LNCaP clone FGC (cell line): ENCODE results near the gene ABCC6.

Experiments
- DNase-seq: peaks from one replicate; pipeline ENCODE4 v3.0.0-alpha.2; 2011; ENCODE audit warnings: low read depth
- H3K4me3 ChIP-seq: 2 replicates; pipeline ENCODE4 v1.5.1; 2011; ENCODE audit warnings: mild to moderate bottlenecking, low read depth, low read length, control low read depth
- TF ChIP-seq, protein P1 (sequence below): IDR thresholded peaks from 2 replicates; pipeline ENCODE4 v1.5.1; 2012; ENCODE audit warnings: mild to moderate bottlenecking; ENCODE audit not compliant: control insufficient read depth, insufficient read depth; ENCODE audit errors: extremely low read depth

ABCC6 gene

DNA sequence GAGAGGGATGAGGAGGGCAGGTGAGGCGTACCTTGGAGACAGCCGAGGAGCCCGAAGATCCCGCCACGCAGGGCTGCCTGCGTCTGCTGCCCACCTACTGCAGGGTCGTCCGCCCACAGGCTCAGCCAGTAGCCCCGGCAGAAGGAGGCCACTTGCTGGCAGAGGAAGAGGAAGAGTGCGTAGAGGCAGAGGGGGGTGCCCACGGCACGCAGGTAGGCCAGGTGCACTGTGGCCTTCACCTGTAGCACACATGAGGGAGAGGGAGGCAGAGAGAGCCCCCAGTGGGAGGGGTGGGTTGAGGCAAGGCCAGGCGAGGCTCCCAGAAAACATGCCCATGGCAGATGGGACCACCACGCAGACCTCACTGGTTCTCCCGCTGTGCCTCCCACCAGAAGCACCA, 53.7 kb downstream of the ABCC6 start:
- H3K4me3 ChIP-seq = no peak overlapping the region
- TF ChIP-seq, protein P1, sequence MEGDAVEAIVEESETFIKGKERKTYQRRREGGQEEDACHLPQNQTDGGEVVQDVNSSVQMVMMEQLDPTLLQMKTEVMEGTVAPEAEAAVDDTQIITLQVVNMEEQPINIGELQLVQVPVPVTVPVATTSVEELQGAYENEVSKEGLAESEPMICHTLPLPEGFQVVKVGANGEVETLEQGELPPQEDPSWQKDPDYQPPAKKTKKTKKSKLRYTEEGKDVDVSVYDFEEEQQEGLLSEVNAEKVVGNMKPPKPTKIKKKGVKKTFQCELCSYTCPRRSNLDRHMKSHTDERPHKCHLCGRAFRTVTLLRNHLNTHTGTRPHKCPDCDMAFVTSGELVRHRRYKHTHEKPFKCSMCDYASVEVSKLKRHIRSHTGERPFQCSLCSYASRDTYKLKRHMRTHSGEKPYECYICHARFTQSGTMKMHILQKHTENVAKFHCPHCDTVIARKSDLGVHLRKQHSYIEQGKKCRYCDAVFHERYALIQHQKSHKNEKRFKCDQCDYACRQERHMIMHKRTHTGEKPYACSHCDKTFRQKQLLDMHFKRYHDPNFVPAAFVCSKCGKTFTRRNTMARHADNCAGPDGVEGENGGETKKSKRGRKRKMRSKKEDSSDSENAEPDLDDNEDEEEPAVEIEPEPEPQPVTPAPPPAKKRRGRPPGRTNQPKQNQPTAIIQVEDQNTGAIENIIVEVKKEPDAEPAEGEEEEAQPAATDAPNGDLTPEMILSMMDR = no peak
- no peak for DNase-seq

DNA sequence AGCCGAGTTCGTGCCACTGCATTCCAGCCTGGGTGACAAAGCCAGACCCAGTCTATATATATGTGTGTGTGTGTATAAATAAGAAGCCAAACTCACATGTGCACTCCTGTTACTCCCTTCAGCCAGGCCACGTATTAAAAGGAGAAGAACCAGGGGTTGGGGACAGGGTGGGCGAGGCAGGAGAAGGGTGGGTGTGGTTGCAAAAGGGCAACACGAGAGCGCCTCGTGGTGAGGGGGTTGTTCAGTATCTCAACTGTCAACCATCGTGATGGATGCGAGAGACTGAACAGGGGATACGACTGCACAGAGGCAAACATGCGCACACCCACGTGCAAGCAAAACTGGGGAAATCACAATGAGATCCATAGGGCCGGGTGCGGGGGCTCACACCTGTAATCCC, 54.9 kb downstream of the ABCC6 start:
- no peak for DNase-seq
- TF ChIP-seq, protein P1 = no peak
- no peak overlapping the region for H3K4me3 ChIP-seq

DNA sequence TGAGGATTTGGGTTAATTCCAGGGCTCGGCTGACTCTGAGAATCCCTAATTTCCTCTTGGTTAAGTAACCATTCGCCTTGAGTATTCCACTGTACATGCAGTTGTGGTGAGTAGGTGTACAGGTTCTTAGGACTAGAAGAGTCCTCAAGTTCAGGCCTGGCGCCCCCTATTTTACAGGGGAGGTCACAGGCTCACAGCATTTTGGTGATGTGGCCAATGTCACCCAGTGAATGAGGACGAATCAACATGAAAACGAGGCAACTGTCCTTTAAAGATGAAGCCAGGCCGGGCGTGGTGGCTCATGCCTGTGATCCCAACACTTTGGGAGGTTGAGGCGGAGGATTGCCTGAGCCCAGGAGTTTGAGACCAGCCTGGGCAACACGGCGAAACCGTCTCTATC, 55.4 kb downstream of the ABCC6 start:
- DNase-seq = no peak
- TF ChIP-seq, protein P1 = no peak
- H3K4me3 ChIP-seq = no peak overlapping the region

DNA sequence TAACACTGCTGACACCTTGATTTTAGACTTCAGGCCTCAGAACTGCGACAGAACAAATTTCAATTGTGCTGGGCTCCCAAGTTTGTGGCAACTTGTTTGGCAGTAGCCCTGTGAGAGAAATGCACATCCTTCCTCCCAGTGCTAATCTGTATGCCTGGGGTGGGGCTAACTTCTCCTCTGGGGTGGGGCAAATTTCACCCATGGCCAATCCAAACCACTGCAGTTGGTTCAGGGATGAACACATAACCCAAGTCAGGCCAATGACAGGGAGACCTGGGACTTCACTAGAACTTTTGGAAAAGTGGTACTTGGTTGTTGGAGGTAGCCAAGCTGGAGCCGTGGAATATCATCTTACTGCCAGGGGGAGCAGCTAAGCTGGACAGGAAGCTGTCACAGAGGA, 56.3 kb downstream of the ABCC6 start:
- no peak overlapping the region for H3K4me3 ChIP-seq
- DNase-seq = no peak
- TF ChIP-seq, protein P1 = no peak

DNA sequence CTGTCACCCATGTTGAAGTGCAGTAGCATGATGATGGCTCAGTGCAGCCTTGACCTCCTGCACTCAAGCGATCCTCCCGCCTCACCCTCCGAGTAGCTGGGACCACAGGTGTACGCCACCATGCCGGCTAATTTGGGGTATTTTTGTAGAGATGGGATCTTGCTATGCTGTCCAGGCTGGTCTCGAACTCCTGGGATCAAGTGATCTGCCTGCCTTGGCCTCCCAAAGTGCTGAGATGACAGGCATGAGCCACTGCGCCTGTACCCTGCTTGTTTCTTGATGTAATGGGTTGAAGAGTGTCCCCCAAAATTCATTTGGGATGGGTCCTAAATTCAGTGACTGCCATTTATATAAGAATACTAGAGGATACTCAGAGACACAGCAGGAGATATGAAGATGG, 57.2 kb downstream of the ABCC6 start:
- TF ChIP-seq, protein P1 = no peak
- H3K4me3 ChIP-seq = no peak overlapping the region
- no peak for DNase-seq

DNA sequence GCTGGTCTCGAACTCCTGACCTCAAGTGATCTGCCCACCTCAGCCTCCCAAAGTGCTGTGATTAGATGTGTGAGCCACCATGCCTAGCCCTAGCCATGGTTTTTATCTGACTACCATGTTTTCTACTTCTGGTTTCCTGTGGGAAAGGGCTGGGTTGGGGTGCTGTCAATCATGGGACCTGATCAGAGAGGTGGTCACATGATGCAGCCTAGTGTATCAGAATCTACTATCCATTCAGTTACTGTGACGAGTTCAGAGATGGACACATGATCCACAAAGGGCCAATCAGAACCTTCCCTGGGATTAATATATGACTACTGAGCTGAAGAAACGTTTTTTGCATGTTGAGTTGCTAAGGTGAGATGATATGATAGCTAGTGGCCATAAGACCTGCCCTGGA, 59.1 kb downstream of the ABCC6 start:
- H3K4me3 ChIP-seq = no peak overlapping the region
- TF ChIP-seq, protein P1 = no peak
- DNase-seq = no peak

DNA sequence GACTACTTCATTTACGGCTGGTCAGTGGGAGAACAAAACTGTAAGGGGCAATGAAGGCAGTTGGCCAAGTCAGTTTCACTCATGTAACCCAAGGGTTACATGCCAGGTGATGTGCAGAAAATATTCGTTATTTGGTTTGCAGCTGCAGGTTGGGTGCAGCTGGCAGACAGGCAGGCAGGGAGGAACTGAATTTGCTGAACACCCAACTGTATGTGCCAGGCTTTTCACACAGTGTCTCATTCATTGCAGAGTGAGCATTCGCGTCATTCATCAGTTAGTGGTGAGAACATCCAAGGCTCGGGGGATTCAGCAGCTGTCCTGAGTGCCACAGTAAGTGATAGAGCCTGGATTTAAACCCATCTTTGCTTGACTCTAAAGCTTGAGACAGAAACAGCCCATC, 59.7 kb downstream of the ABCC6 start:
- H3K4me3 ChIP-seq = no peak overlapping the region
- TF ChIP-seq, protein P1 = no peak
- no peak for DNase-seq
